HG02798 (cell line): ENCODE measurements around the gene VGLL1.

ENCODE experiments used
- ATAC-seq: cut with Tn5 transposase; IDR thresholded peaks from one replicate; pipeline ENCODE4 v1.9.1; 2021; ENCODE audit warnings: mild to moderate bottlenecking; ENCODE audit not compliant: unreplicated experiment, poor library complexity

Gene VGLL1, protein sequence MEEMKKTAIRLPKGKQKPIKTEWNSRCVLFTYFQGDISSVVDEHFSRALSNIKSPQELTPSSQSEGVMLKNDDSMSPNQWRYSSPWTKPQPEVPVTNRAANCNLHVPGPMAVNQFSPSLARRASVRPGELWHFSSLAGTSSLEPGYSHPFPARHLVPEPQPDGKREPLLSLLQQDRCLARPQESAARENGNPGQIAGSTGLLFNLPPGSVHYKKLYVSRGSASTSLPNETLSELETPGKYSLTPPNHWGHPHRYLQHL

DNA sequence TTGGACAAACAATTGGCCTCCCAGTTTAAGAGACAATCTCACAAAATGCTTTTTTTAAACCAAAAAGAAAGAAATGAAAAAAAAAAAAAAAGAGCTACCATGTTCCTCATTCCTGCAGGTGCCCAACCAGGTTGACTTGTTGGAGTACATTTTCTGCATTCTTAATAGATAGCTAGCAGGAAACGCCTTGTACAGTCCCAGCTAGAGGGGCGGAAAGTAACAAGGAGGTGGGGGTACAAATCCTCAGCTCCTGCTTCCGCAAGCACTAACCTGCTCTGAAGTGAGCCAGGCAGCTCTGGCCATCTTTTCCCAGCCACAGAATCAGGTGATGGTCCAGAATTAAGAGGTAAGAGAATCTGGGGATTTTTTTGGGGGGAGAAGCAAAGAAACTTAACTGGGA is at the start of gene VGLL1:
TSS of gene VGLL1 (plus strand) at position 265 of the 400 bp plus-strand sequence. CDS start 3,806 bp downstream, outside the sequence.
- no peak for ATAC-seq

DNA sequence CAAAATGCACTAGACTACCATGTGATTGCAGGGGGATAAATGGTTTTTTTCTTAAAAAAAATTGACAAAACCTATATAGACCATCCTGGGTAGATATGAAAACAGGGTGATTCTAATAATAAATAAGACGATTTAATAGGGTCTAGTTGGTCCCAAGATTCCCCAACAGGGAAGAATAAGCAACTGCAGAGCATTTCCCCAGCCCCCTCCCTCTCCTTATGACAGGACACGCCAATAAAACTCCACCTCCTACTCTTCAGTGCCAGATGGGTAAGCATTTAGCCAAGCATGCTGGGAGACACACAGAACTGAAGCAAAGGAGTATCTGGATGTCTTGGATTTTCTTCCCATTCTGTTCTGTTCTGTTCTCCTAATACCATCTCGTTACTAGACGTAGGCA is 44.4 kb upstream of the VGLL1 start, which contains the start of gene BRS3:
TSS of gene BRS3 (plus strand) at position 301 of the 400 bp plus-strand sequence. CDS start 168 bp downstream, outside the sequence.
- ATAC-seq, result no peak

DNA sequence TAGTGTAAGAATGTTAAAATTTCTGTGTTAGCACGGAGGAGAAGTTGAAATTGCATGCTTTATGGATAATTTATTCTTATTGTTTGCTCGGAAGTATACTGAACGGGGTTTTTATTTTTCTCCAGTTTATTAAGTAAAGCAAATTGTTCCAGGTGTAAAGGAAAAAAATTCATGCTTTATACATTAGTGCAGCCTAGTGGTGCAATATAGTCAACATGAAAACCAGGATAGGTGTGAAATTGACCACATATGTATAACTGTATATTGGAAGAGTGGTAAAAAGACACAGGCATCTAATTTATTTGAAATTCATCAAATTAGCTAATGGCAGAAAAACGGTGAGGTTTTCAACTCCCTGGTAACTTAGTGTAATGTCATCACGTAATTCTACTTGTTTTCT is 43.3 kb upstream of the VGLL1 start:
- no peak for ATAC-seq

DNA sequence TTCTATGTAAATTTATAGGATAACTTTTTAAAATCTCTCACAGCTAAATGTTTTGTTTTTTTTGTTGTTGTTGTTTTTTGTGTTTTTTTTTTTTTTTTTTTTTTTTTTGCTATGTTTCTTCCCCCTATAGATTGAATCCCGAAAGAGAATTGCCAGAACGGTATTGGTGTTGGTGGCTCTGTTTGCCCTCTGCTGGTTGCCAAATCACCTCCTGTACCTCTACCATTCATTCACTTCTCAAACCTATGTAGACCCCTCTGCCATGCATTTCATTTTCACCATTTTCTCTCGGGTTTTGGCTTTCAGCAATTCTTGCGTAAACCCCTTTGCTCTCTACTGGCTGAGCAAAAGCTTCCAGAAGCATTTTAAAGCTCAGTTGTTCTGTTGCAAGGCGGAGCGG is 40.2 kb upstream of the VGLL1 start:
- ATAC-seq, result no peak

DNA sequence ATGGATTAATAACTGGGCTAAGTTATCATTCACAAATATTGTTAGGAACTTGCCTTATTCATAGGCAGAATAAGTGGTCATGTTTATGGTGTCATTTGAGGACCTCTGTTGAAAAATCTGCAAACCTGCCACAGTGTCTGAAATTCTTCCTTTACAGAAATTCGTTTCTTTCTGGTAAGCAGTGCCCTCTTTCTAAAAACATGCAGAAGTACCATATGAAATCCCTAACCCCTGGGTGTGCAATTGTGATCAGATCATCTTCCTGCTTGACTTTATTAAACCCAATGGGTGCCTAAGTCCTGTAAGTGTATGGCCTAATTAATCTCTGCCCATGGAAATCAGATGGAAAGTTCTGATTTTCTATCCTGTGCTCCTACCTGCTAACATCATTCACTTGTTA is 39.0 kb upstream of the VGLL1 start:
- no peak for ATAC-seq

DNA sequence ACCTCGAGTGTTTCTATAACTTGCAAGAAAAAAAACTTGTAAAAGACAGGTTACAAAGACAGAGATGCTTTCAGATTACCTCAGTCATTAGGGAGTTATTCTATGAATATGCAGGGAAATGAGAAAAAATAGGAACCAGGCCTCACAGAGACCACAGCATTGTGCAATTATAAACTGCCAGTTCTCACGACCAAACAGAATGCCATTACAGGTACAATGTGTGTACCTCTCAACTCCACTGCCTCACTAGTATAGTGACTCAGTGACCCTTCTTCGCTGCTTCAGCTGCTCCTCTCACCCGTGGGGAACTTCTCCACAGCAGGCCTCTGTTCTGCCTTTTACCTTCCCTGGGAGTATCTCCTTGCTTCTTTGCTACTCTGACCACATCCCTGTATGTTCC is 37.0 kb upstream of the VGLL1 start:
- ATAC-seq, result no peak

DNA sequence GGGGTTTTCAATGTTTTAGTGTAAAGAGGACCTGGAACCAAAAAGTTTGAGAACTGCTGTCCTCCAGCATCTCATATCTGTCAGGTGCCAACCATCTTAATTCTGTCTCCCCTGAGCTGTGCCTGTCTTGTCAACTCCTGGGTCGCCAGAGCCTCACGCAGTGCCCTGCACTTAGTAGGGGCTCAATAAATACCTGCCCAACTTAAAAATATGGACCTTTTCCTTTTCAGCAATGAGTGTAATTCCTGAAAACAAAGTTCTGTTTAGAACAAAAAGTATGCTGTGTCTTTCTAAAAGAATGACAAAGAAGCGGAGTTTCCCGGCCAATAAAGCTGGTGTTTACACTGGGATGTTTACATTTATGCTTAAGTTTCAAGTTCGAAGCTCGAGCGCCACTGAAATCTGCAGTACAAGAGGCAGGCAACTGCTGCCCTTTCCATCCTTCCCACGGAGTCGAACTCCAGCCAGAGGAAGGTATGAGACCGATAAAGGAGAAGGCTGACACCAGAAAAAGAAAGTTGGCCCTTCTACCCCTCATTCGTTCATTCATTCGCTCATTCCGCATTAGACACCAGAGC is 35.7 kb upstream of the VGLL1 start:
- ATAC-seq, result no peak

DNA sequence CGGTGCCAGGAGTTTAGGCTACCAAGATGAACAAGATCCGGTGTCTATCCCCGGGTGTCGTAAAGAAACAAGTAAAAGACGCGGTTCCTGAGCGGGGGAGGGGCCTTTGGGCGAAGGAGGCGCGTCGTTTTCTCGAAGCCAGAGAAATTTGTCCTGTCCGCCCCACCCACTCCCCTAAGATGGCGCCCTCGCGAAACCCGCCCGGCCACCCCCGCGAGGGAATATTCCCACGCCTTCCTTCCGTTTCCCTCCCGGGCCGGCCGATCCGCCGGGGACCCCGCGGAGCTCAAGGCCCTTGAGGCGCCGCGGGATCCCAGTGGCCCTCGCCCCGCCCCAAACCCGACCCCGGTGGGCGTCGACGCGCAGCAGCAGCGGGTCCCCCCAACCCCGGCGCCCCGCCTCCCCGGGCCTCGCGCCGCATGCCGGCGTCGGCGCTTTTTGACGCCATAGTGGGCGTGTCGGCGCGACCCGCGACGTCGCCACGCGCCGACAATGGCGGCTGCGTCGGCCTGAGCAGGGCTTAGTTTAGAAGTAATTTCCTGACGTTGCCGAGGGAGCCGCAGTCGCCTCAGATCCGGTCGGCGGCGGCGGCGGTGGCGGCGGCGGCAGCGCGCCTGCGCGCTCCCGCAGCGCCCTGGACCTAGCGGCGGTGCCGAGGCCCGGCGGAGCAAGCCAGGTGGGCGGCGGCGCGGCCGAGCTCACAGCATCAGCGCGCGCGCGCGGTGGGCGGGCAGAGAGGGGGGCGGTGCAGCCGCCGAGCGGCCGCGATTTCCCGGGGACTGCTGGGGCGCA is 35.1 kb upstream of the VGLL1 start:
- ATAC-seq, result peak; percentile 85

DNA sequence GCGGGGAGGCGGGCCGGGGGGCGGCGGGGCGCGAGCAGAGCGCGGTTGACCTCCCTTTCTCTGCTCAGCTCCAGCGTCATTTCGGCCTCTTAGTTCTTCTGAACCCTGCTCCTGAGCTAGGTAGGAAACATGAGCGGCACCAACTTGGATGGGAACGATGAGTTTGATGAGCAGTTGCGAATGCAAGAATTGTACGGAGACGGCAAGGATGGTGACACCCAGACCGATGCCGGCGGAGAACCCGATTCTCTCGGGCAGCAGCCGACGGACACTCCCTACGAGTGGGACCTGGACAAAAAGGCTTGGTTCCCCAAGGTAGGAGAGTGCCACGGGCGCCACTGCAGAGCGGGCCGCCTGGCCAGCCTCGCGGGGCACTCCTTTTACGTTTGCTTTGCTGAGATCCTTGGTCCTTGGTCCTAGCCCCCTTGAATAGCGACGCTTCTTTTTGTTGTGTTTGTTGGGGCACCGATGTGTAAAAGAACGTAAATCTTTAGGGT is 34.4 kb upstream of the VGLL1 start, which contains the start of gene HTATSF1:
TSS of gene HTATSF1 (plus strand) at position 37 of the 497 bp plus-strand sequence. CDS start at position 130, 93 bp downstream.
- no peak for ATAC-seq

DNA sequence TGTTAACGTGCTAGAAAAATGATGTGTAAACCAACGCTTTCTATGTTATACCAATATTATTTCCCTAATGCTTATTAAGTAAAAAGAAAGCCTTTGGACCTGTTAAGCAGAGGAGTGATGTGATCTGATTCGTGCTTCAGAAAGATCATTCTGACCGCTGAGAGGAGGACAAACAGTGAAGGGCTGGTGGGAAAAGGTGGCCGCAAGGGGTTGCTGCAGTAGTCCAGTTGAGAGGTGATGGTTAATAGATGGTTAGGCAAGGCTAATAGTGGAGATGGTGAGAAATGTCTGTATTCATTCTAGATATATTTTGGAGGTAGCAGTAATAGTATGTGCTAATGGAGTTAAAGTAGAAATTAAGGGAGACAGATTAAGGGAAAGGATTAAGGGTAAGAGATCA is 12.9 kb upstream of the VGLL1 start:
- ATAC-seq, result no peak

DNA sequence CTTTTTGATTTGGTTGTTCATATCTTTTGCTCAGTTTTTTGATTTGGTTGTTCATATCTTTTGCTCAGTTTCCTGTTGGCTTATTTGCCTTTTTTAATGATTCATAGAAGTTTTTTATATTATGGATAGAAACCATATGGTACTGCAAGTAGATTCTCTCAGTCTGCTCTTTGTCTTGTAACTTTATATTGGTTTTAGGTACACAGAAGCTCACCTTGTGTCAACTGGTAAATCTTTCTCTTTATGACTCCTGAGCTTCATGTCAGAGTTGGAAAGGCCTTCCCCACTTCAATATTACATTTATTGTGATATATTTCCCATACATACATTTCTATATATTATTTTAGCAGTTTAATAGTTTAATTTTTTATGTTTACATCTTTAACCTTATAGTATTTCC is 8.2 kb upstream of the VGLL1 start:
- no peak for ATAC-seq

DNA sequence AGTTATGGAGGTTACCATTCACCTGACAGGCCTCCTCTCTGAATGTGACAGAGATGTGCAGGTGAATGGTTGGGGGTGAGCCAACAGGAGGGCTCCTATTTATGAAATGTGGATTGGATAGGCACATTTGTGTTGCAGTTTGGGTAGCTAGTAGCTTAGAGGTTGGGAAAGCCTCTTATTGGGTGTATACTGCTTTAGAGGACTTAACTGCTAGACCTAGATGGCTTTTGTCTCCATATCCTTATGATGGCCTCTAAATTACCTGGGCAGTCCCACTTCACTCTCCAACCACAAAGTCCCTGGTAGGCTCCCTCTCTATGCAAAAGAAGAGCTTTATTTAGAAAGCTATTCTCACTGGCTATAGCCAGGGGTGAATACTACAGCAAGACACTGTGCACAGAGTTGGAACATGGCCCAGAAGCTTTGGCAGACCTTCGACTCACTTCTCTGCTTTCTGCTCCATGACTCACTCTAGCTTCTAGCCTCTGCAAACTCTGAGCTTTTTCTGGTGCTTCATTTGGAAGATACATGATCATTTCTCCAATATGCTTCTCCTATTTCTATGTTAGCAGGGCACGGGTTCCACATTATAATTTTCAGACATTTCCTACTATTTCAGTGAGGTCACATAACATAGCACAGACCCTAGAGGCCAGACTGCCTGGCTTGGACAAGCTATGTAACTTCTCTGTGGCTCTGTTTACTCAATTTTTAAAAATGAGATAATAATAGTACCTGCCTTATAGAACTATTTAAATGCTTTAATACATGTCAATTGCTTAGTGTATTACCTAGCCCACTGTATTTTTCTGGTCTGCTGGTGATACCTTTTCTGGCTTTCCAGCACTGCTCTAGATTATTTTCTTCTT is 6.0 kb upstream of the VGLL1 start:
- ATAC-seq, result no peak

DNA sequence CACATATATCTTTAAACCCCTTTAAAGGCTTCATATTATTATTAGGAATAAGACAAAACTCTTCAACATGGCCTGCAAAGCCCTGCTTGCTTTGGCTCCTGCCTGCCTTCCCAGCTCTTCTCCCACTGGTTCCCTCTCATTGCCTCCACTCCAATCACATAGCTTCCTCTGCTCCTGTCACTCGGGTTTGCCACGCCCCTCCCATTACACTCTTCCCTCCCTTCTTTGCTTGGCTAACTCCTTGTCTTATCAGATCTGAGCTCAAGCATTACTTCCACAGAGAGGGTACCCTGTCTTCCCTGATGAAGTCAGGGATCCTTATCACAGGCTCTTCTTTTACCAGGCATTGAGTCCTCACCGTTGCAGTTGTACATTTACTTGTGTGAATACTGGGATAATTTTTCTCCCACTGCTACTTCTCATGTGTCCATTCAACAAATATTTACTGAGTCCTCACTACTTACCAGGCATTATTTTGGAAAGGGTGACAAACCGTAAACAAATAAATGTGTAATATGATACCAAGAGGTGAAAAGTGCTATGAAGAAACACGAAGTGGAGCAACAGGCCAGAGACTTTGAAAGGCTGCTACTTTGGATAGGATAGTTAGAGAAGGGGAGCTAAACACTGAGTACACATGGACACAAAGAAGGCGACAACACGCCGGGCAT is 3.2 kb upstream of the VGLL1 start:
- ATAC-seq, result no peak

DNA sequence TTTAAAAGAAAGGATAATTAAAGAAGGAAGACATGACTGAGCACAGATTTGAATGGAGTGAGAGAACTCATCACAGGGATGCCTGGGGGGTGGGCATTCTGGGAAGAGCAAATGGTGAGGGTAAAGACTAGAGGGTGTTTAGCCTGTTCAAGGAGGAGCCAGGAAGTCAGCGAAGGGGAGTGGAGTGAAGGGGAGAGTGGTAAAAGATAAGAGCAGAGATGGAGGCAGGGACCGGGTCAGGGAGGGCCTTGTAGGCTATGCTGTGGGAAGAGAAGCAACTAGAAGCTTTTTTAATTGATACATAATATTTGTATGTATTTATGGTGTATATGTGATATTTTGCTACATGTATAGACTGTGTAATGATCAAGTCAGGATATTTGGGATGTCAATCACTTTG is 2.2 kb upstream of the VGLL1 start:
- ATAC-seq, result no peak

DNA sequence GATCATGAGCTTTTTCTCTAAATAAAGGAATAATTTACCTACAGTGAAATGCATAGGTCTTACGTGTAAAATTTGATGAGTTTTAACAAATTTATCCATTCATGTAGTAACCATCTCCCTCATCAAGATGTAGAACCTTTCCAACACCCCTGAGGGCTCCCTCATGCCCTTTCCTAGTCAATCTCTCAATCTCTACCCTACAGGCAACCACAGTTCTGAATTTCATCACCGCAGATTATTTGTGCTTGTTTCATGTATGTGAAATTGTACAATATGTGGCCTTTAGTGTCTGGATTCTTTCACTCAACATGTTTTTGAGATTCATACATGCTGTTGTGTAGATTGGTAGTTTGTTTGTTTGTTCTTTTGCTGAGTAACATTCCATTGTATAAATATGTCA is 2.1 kb downstream of the VGLL1 start:
- no peak for ATAC-seq

DNA sequence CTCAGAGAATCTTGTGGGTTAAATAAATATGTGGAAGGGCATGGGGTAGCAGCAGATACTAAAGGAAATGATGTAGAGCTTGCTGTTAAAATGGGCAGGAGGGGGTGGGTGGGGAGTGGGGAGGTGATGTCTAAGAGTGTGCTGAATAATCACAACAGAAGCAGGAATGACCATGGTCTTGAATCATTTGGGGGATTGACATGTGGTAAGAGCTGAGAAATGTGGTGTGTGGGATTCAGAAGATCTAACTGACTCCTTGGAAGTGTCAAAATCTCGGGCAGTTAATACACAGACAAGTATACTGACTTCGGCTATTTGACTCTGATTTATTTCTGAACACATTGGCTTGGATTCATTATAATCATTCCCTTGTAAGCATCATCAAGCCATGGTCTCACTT is 6.8 kb downstream of the VGLL1 start:
- no peak for ATAC-seq

DNA sequence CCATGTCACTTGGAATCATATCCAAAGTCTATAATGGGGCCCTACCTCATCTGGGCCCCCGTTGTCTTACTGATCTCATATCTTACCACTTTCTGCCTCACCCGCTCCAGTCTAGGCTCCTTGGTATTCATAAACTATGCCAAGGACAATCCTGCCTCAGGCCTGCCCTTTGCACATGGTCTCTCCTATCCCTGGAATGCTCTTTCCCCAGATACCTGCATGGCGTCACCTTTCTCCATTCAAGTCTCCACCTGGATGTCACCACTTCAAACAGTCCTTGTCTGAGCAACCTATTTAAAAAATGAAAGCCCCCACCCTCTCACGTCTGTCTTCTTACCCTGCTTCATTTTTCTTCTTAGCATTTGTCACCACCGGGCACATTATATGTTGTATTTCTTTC is 8.2 kb downstream of the VGLL1 start:
- ATAC-seq, result no peak

DNA sequence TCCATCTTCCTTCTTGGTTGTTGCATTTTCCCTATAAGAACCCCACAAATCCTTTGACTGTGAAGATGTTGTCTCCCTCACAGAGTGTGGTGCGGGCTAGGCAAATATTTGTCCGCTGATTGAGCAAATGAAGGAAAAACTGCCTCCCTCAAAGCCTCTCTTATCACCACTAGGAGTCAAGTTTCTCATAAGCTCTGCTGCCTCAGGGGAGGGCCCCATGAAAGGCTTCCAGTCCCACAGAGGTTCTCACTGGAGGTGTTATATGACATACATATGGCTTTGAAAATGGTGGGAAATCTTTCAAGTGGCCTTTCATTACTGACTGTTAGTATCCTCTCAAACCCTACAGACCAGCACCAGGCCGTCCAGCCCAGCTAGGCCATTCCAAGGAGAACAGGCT is 9.3 kb downstream of the VGLL1 start:
- ATAC-seq, result no peak

DNA sequence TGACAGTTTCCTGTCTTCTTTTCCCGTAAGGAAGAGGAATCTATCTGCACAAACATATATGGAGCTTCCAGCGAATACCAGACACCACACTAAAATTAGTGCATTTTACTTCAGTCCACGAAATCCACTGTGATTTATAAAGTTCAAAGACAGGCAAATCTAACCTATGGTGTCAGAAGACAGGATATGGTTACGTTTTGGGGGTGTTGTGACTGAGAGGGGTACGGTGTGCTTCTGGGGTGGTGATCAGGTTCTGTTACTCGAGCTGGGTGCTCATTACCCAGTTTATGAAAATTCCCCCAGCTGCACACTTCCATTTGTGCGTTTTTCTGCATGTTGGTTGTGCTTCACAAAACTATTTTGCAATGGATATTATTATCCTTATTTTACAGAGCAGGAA is 10.3 kb downstream of the VGLL1 start:
- no peak for ATAC-seq

DNA sequence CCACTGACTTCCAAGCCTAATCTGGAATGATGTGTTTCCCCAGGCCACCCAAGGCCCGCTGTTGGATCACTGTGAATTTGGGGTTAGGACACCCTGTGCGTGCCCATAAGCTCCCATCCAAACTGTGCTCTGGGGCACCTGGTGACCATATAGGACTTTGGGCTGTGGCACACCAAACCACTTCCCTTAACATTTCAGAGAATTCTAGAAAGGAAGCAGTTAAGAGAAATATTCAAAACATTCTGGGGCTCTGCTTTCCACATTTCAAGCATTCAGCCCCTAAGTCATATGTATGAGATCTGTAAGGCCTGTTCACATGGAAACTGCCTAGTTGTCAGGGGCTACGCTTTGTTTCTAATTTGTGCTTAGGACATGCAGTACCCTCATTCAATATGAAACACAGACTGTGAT is 14.4 kb downstream of the VGLL1 start:
- ATAC-seq, result no peak
